Panc1 (cell line): ENCODE results near the gene MCTP1. TPM values are rescaled to one million over a fixed set of nuclear protein-coding genes. Genes with fewer than 3 reads are reported as not detected.
"Not testable (repeated sequence)": the region's sequence is repeated elsewhere in the genome, so short reads cannot be mapped to it uniquely, and the experiment has no call there.

Source experiments
- ATAC-seq: fragments of 200-7000 bp; cut with Tn5 transposase; 2 replicates; pipeline ENCODE4 v1.9.1; 2020; ENCODE audit warnings: mild to moderate bottlenecking, moderate library complexity
- BruUV-seq: library from RNA; stranded (reverse); fragments of 400-500 nt; replicated peaks from 2 replicates; lab custom pipeline; 2021; lab: Mats Ljungman, UMichigan
- CTCF ChIA-PET: fragments of 300-600 bp; sonication (Branson Sonifier 250); formaldehyde crosslinking; loops from one replicate; lab custom pipeline; 2022; ENCODE audit warnings: antibody characterized with exemption; lab: Charles Lee
- POLR2A ChIA-PET: fragments of 300-600 bp; sonication (Branson Sonifier 250); formaldehyde crosslinking; loops from one replicate; lab custom pipeline; 2022; ENCODE audit warnings: antibody characterized with exemption; lab: Charles Lee
- DNase-seq: peaks from one replicate; pipeline ENCODE4 v3.0.0-alpha.2; 2010; ENCODE audit warnings: low read depth, low spot score
- H3K27ac ChIP-seq: 2 replicates; pipeline ENCODE4 v1.5.1; 2011; ENCODE audit warnings: mild to moderate bottlenecking, low read length, inconsistent platforms
- H3K27me3 ChIP-seq: fragments of 200-500 bp; sonication (Bioruptor generic); 2 replicates; pipeline ENCODE4 v1.6.0; 2014; ENCODE audit warnings: low read length, inconsistent platforms; ENCODE audit not compliant: control insufficient read depth, insufficient read depth
- H3K36me3 ChIP-seq: fragments of 200-500 bp; sonication (Bioruptor generic); 2 replicates; pipeline ENCODE4 v1.5.1; 2014; ENCODE audit warnings: inconsistent platforms, mild to moderate bottlenecking, low read length, moderate library complexity; ENCODE audit not compliant: control insufficient read depth, insufficient read depth
- H3K4me1 ChIP-seq: 2 replicates; pipeline ENCODE4 v1.5.1; 2011; ENCODE audit warnings: inconsistent platforms, mild to moderate bottlenecking, low read length, moderate library complexity; ENCODE audit not compliant: control insufficient read depth, insufficient read depth
- H3K4me3 ChIP-seq, 2 experiments: 2 replicates each; pipeline ENCODE4 v1.5.1; 2011 to 2012; ENCODE audit warnings: low read depth in 2 of 2, low read length in 2 of 2, mild to moderate bottlenecking in 2 of 2, inconsistent platforms in 1 of 2, moderate library complexity in 1 of 2
- H3K9me3 ChIP-seq: fragments of 200-500 bp; sonication (Bioruptor generic); 2 replicates; pipeline ENCODE4 v1.5.1; 2014; ENCODE audit warnings: low read depth, mild to moderate bottlenecking, inconsistent platforms, low read length, moderate library complexity; ENCODE audit not compliant: control insufficient read depth, insufficient read depth
- POLR2AphosphoS5 ChIP-seq: IDR thresholded peaks from 2 replicates; pipeline ENCODE4 v1.6.1; 2012; ENCODE audit warnings: mild to moderate bottlenecking, low read depth, low read length, moderate library complexity
- REST ChIP-seq, 2 experiments: IDR thresholded peaks; 2 replicates each; pipeline ENCODE4 v1.6.1; 2011 to 2012; ENCODE audit warnings: low read depth in 2 of 2, control low read depth in 1 of 2, low read length in 1 of 2, mild to moderate bottlenecking in 1 of 2, moderate library complexity in 1 of 2; ENCODE audit not compliant: insufficient read depth in 1 of 2
- SIN3A ChIP-seq: IDR thresholded peaks from 2 replicates; pipeline ENCODE4 v1.6.1; 2012; ENCODE audit warnings: low read depth, mild to moderate bottlenecking, low read length, moderate library complexity, borderline replicate concordance; ENCODE audit not compliant: insufficient read depth
- TCF7L2 ChIP-seq: IDR thresholded peaks from 2 replicates; pipeline ENCODE4 v1.6.1; 2011; ENCODE audit warnings: mild to moderate bottlenecking, low read depth, low read length, inconsistent platforms
- in situ Hi-C: cut with HindIII; loops from 2 replicates; pipeline ENCODE4 v1.10.0; 2016; ENCODE audit warnings: low sequenced_read_pairs, low pct_unique_long_range_greater_than_20kb
- intact Hi-C: fragments of 100-400 bp; cut with micrococcal nuclease; formaldehyde crosslinking; loops from one replicate; pipeline ENCODE4 v1.10.0; 2022; ENCODE audit not compliant: unreplicated experiment
- total RNA-seq: library from RNA; stranded (reverse); gene quantifications from one replicate; pipeline ENCODE4 v1.2.1, GENCODE V29; 2021; ENCODE audit not compliant: unreplicated experiment
- TF ChIP-seq, protein P1 (sequence below): fragments of 450-650 bp; IDR thresholded peaks from 2 replicates; pipeline ENCODE4 v1.5.1; 2017; ENCODE audit warnings: mild to moderate bottlenecking

MCTP1 gene
- total RNA-seq, 1 experiment from 2014 or later = 39.8 TPM

DNA sequence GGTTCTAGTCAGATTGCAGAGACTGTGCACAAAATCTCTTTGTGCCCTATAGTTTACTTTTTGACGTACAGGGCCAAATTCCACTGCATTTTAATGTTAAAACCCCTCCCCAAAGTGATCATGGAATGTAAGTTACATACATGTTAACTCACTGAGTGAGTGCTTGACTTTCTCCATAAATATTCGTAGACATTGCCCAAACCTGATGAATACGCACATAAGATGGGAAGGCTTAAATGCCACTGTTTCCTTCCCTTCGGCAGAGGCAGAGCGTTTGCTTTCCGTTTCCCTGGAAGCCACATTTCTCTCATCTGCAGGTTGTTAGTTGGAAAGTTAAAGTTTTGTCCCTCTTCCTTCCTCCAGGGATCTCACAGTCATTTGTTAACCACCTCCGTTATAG is 286.2 kb downstream of the MCTP1 start:
- in situ Hi-C loops = no loop called here
- H3K4me3 ChIP-seq = no peak overlapping the region
- ATAC-seq (no peak), DNase-seq (no peak)
- ChIA-PET POLR2A (no interaction called here), CTCF (no interaction called here)
- intact Hi-C loops = no loop called here
- H3K27ac ChIP-seq = no peak overlapping the region
- H3K4me1 ChIP-seq = no peaks in the 10 kb centered on the region
- no peaks in the 10 kb centered on the region for H3K27me3 ChIP-seq
- BruUV-seq = no TSS peak
- H3K36me3 ChIP-seq = no peaks in the 10 kb centered on the region
- H3K9me3 ChIP-seq = no peaks in the 10 kb centered on the region
- TF ChIP-seq REST (IDR thresholded peaks at IDR 0.05; ENCODE audit: insufficient read depth in 1 of 2, low read depth in 2 of 2, low read length in 1 of 2) (no peak), POLR2AphosphoS5 (no peak), SIN3A (no peak), TCF7L2 (no peak)
- TF ChIP-seq, protein P1, sequence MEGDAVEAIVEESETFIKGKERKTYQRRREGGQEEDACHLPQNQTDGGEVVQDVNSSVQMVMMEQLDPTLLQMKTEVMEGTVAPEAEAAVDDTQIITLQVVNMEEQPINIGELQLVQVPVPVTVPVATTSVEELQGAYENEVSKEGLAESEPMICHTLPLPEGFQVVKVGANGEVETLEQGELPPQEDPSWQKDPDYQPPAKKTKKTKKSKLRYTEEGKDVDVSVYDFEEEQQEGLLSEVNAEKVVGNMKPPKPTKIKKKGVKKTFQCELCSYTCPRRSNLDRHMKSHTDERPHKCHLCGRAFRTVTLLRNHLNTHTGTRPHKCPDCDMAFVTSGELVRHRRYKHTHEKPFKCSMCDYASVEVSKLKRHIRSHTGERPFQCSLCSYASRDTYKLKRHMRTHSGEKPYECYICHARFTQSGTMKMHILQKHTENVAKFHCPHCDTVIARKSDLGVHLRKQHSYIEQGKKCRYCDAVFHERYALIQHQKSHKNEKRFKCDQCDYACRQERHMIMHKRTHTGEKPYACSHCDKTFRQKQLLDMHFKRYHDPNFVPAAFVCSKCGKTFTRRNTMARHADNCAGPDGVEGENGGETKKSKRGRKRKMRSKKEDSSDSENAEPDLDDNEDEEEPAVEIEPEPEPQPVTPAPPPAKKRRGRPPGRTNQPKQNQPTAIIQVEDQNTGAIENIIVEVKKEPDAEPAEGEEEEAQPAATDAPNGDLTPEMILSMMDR = no peak

- H3K4me1 ChIP-seq, POLR2A ChIA-PET, intact Hi-C loops, BruUV-seq, H3K4me3 ChIP-seq, H3K27ac ChIP-seq, ATAC-seq, DNase-seq, CTCF ChIA-PET, in situ Hi-C loops, H3K36me3 ChIP-seq, H3K27me3 ChIP-seq, H3K9me3 ChIP-seq: not testable (repeated sequence)
These were observed 290.4 kb downstream of the MCTP1 start for GRCh38 chr5:94994537-94994936.

GRCh38 chr5:94993491-94993890 is 291.4 kb downstream of the MCTP1 start:
- Histone ChIP-seq H3K36me3 (no peaks in the 10 kb centered on the region), H3K9me3 (no peaks in the 10 kb centered on the region), H3K4me1 (no peaks in the 10 kb centered on the region), H3K27me3 (no peaks in the 10 kb centered on the region), H3K27ac (no peak overlapping the region), H3K4me3 (no peak overlapping the region)
- in situ Hi-C loops (no loop called here), intact Hi-C loops (no loop called here)
- no TSS peak for BruUV-seq
- no peak for TF ChIP-seq REST (IDR thresholded peaks at IDR 0.05; ENCODE audit: insufficient read depth in 1 of 2, low read depth in 2 of 2, low read length in 1 of 2)
- no peak for TF ChIP-seq TCF7L2
- no peak for TF ChIP-seq POLR2AphosphoS5
- TF ChIP-seq, protein P1 = no peak
- no peak for TF ChIP-seq SIN3A
- ChIA-PET CTCF (interaction anchor here (0.6 kb wide), 1 partner anchor 222 kb away, joined by 4 read pairs; no protein-coding TSS in a partner anchor), POLR2A (no interaction called here)
- ATAC-seq (no peak), DNase-seq (no peak)
